EL (cell line): ENCODE measurements around the gene BMS1.
"Not testable (repeated sequence)": the region's sequence is repeated elsewhere in the genome, so short reads cannot be mapped to it uniquely, and the experiment has no call there.

Source experiments
- DNase-seq: peaks from one replicate; pipeline ENCODE4 v3.0.0-alpha.2; 2016

Gene BMS1

GRCh38 chr10:42866115-42866995 lies 83.8 kb downstream of the BMS1 start:
- peak; percentile 74 for DNase-seq

DNA sequence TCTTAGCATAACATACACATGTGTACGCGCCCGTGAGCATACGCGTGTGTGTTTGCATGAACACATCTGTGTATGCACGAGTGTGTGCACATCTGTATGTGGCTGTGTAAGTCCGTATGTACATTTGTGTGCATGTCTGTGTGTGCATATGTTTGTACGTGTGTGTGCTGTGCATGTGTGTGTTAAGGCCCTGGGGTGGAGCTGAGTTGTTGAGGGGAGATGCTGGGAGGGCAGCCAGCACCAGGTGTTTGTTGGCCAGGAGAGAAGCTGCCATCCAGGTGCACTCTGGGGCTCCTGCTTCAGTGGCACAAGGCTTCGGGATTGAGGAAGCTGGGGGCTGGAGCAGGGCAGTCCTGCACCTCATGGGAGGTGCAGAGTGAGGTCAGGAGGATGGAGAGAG lies 85.0 kb downstream of the BMS1 start:
- no peak for DNase-seq

- no peak for DNase-seq
Measured at GRCh38 chr10:42868530-42868929, 85.9 kb downstream of the BMS1 start.

DNA sequence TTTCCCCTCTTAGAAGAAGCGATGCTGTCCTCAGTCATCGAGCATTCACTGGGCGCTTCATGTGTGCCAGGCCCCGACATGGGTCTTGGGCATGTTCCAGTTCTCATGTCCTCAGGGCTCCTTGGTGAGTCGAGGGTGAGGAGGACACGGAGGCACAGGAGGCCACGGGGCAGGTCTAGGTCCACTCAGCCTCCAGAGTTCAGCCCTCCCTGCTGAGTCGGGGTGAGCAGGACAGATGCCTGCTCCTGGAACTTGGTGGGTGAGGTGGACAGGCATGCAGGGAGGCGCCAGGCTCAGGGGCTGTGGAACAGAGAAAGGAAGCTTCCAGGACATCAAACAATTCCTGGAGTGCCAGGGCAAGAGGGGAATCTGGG lies 87.4 kb downstream of the BMS1 start:
- DNase-seq, result no peak

- not testable (repeated sequence) for DNase-seq
Measured at GRCh38 chr10:42871138-42871641, 88.6 kb downstream of the BMS1 start.

DNA sequence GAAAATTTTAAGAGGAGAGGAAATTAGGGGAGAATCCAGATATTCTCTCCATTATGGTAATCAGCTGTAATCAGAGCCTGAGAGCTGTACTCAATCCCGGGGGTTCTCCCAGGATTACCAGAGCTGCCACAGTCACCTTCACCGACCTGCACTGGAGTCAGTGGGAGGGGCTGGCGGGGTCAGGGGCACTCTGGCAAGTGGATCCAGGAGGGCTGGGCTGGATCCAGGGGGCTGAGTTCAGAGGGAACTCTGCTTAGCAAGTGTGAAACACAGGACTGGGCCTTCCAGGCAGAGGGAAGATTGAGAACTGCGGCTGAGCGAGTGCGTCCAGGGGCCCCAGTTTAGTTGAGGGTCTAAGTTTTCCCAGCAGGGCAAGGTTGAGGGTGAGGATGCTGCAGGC lies 89.2 kb downstream of the BMS1 start:
- DNase-seq, result no peak

GRCh38 chr10:42872865-42873435 lies 90.4 kb downstream of the BMS1 start:
- no peak for DNase-seq

DNA sequence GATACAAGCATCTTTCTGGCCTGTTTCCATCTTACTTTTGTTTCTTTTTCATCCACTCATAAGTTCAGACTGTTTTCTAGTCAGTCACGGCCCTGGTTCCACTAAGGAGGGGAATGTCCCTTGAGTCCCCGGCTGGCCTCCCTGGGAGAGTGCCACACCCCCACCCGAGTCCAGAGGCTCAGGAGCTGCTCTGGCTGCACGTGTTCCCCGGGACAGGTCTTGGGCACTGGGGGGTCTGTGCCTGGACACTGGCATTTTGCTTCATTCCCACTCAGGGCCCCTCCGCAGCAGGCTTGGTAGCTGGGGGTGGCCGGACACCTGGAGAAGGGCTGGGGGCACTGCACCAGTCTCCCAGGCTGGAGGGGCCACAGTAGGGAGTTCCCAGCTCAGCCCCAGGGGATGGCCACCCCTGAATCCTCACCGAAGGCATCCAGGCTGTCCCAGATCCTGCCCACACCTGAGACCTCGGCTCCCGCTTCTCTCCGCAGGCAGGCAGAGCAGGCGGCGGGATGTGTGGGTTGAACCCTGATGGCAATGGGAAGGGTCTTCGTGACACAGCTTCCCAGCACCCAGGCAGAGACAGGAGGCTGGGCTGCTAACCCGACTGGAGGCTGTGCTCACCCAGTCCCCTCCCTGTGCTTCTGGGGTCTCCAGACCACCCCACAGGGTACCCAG lies 92.3 kb downstream of the BMS1 start:
- DNase-seq, result no peak

DNA sequence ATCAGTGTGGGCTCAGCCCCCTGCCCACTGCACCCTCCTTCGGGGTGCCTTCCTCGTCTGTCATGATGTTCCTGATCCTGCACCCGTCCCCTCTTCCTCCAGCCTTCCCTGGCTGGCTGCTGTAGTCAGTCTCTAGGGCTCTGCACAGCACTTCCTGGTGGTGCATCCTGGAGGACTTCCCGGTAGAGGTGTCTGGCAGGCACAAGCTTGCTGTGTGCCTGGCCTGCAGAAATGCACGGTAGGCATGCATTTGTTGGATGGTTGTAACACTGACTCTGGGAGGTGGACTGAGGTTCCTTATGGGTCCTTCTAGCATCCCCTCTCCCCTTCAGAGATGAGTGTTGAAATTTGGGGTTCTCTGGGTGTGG lies 92.8 kb downstream of the BMS1 start:
- no peak for DNase-seq

GRCh38 chr10:42875798-42876341 lies 93.3 kb downstream of the BMS1 start:
- DNase-seq, result peak; percentile 42

DNA sequence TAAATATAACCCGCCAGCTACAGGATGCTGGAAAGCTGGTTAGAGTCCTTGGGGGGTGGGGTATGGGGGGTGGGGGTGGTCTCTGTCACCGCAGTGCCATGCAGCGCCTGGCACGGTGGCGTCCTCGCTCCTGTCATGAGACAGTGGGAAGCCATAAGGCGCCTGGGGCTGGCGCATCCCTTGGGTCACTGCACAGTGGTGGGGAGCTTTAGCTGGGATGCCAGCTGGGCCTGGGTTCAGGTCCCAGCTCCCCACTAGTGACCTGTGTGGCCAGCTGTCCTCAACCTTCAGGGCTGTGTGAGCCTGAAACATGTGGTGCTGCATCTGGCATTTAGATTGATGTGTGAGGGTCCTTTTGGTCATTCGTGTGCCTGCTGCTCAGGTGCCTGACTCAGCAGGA lies 93.9 kb downstream of the BMS1 start:
- DNase-seq, result no peak

- DNase-seq, result no peak
Measured at GRCh38 chr10:42876945-42877344, 94.3 kb downstream of the BMS1 start.

DNA sequence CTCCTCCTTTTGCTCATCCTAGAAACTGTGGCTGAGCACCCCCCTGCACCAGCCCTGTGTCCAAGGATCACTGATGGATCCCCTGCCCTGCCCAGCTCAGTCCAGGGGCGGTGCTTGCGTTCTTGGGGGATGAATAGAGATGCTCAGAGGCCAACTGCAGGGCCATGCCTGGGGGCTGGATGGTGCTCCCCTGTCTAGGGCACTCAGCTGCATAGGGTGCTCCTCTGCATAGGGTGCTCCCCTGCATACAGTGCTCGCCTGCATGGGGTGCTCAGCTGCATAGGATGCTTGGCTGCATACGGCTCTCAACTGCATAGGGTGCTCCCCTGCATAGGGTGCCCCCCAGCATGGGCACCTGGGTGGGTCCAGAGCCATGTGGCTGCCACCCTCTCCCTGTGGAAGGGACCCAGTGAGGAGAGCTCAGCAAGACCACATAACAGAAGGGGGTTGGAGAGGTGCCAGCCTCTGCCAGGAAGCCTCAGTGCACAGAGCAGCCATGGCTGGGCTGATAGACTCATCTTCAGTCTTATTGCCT lies 95.0 kb downstream of the BMS1 start:
- DNase-seq, result no peak

DNA sequence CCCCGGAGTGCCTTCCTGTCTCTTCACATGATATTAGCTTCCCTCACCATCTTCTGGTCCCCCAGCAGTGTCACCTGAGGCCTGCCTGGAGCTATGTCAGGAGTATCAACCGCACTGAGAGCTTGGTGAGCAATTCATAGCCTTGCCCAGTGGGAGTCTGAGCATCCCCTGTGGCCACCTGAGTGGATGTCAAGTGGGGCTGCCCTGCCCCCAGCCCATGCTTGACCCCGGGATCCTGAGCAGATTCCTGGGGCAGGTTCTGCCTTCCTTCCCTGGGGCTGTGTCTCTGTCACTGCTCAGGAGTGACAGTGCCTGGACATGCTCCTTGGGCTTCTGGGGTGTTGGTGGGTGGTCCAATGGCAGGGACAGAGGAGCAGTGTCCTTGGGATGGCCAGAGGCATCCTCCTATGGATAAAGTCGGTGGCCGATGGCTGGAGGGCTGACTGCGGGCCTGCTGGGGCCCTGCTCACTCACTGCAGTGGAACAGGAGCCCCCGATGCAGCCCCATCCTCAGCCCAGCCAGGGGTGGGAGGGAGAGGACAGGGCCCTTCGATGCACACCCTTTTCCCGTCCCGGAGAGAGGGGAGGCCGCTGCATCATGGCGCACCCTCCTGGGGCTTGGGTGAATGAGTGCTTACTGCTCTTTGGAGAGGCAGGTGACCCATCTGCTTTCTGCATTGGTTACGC lies 95.7 kb downstream of the BMS1 start:
- no peak for DNase-seq

DNA sequence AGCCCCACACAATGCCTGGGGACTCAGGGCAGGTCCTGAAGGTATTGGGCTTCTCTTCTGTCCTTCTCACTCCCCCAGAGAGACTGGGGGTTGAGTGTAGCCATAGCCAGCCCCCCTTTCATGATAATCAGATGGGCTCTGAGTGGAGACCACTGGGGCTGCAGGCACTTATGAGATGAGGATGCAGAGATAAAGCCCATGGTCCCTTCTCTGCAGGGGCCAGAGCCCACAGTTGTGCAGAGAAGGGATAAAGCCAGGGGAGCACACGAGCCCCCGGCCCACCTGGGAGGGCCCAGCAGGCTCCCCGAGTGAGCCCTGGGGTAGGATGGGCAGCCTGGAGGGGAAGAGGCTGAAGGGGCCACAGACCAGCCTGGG lies 96.2 kb downstream of the BMS1 start:
- no peak for DNase-seq

- DNase-seq, result no peak
Measured at GRCh38 chr10:42879380-42880254, 97.0 kb downstream of the BMS1 start.

- DNase-seq, result no peak
Measured at GRCh38 chr10:42880255-42880620, 97.6 kb downstream of the BMS1 start.

DNA sequence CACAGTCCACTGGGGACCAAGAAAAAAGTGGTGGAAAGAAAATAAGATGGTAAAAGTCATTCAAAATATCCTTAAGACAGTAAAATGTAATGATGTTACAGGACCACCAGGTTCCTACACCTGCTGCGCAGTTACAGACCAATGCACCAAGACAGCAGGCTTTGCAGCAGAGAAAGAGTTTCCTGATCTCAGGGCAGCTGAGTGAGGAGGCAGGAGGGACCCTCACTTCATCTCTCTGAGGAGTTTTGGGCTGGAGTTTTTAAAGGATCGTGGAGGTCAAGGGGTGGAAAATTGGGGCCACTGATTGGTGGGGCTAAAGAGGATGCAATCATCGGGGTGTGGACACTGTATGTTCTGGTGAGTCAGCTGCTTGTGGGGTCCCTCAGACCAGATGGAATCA lies 100.0 kb downstream of the BMS1 start:
- DNase-seq, result no peak
